Activated naive CD4-positive, alpha-beta T cell treated with anti-CD3 and anti-CD28 coated beads, Interleukin-2, amount 10 ng/mL, durations not matched to agents 7 days and 5 days (primary cell): ENCODE measurements around the gene HLA-F.

ENCODE experiments used
- CTCF ChIA-PET: fragments of 350-600 bp; sonication (Branson Sonifier 250); formaldehyde crosslinking; loops from one replicate; lab custom pipeline; 2021; ENCODE audit warnings: antibody characterized with exemption; lab: Charles Lee
- DNase-seq: peaks from one replicate; pipeline ENCODE4 v3.0.0-alpha.2; 2020
- H3K27ac Mint-ChIP-seq: one replicate; pipeline ENCODE4 v1.8.0; 2021; ENCODE audit warnings: mild to moderate bottlenecking, moderate library complexity, mixed read lengths
- H3K27me3 Mint-ChIP-seq: one replicate; pipeline ENCODE4 v1.8.0; 2021; ENCODE audit warnings: mild to moderate bottlenecking, mixed read lengths
- H3K36me3 Mint-ChIP-seq: one replicate; pipeline ENCODE4 v1.8.0; 2021; ENCODE audit warnings: mixed read lengths
- H3K4me1 Mint-ChIP-seq: one replicate; pipeline ENCODE4 v1.8.0; 2021; ENCODE audit warnings: mixed read lengths
- H3K4me3 Mint-ChIP-seq: one replicate; pipeline ENCODE4 v1.8.0; 2021; ENCODE audit warnings: mild to moderate bottlenecking, moderate library complexity, mixed read lengths
- H3K9me3 Mint-ChIP-seq: one replicate; pipeline ENCODE4 v1.8.0; 2021; ENCODE audit warnings: mixed read lengths

Gene HLA-F

DNA sequence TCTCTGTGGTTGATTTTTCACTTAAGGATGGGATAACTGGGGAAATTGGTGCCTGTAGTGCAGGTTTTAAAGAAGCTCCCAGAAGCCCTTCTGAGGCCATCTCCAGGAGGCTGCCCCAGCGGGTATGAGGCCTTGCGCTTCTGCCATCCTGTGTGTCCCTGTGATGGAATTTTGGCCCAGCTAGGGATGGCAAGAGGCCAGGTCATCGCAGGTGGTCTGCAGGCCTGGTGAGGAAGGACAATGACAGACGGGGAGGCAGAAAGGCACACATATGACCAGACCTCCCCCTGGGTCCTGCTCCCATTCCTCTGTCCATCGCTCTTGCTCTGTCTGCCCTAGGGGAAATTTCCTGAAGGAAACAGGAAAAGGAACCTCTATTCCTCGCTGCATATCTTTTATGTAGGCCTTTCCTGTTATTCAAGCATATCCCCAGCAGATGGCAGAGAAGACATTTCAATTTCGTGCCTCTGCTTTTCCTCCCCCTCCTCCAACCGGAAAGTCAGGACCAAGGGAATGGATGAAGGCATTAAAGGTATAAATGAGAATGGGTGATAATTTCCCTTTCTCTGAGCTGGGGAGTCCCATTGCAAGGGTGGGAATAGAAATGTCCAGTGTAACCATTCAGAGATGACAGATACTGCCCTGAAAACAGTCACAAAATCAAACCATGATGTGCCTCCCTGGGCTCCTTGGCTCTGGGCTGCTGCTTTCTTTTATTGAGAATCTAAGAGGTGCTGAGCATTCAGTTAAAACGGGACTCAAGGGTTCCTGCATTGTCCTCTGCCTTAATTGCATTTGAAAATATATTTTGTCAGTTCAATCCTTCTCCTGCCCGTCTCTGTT is 17.6 kb upstream of the HLA-F start:
- Mint-ChIP-seq H3K27ac (no peak overlapping the region), H3K27me3 (peaks cover 38% of the 10 kb centered on the region), H3K36me3 (no peaks in the 10 kb centered on the region), H3K4me1 (peaks cover 53% of the 10 kb centered on the region), H3K9me3 (no peaks in the 10 kb centered on the region), H3K4me3 (no peak overlapping the region)
- CTCF ChIA-PET, result interaction anchor here (0.7 to 6.8 kb wide), 15 partner anchors 11 to 262 kb away, joined by 3 to 59 read pairs (median 4); no protein-coding TSS in a partner anchor
- DNase-seq, result peak; percentile 42

DNA sequence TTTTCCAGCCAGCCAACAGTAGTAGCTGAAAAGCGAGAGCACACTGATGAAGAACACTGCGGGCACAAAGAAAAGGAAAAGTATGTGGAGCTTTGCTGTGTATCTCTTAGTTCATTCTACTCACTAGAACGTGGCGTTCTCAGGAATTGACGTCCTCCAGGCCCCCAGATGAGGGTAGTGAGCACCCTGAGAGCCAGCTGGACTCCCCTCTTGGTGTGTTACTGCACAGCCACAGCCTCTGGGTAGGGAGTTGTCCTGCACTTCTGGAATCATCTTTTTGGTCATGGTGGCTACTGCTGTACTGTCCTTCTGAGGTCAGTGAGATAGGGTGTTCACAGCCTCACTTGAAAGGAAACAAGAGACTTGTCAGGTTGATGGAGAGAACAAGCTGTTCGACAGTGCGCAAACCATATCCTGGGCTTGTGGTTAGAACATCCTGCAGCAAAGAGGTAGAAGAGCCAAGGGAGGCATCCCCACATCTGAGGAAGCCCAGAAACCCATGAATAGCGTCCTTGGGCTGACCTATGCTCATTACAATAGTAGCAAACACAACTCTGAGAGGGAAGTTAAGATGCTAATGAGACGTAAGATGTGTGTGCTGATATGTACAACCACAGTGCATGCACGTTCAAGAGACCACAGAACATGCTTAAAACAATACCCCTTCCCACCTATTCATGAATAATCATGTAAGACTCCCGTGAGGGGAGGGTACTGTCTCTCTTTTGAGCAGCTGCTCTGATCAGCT is 14.6 kb upstream of the HLA-F start:
- peak; percentile 91 for DNase-seq
- peaks cover 70% of the 10 kb centered on the region for H3K4me1 Mint-ChIP-seq
- peaks cover 21% of the 10 kb centered on the region for H3K27me3 Mint-ChIP-seq
- no peaks in the 10 kb centered on the region for H3K36me3 Mint-ChIP-seq
- H3K4me3 Mint-ChIP-seq, result peak overlapping the region; percentile 76
- peak overlapping the region; percentile 95 for H3K27ac Mint-ChIP-seq
- CTCF ChIA-PET, result interaction anchor here (0.6 to 6.8 kb wide), 17 partner anchors 8 to 257 kb away, joined by 3 to 59 read pairs (median 6); no protein-coding TSS in a partner anchor
- no peaks in the 10 kb centered on the region for H3K9me3 Mint-ChIP-seq

DNA sequence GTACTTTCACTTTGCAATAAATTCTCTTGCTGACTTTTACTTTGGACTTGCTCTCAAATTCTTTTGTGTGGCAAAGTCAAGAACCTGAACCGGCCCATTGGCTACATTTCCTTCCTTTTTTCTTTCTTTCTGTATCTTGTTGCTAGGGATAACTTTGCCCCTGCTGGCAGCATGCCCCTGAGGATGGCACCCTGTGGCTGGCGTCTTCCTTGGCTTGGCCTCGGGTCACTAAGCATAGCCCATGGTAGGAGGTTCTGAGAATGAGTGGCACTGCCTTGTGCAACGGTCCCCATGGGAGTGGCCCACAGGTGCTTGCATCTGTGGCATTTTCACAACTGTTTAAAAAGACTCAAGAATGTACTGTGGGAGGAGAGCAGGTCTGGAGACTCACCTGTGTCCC is 14.0 kb upstream of the HLA-F start:
- peak overlapping the region; percentile 95 for H3K27ac Mint-ChIP-seq
- H3K27me3 Mint-ChIP-seq, result peaks cover 18% of the 10 kb centered on the region
- H3K9me3 Mint-ChIP-seq, result no peaks in the 10 kb centered on the region
- no peak for DNase-seq
- peaks cover 70% of the 10 kb centered on the region for H3K4me1 Mint-ChIP-seq
- CTCF ChIA-PET, result interaction anchor here (0.6 to 6.8 kb wide), 14 partner anchors 10 to 256 kb away, joined by 3 to 59 read pairs (median 6); no protein-coding TSS in a partner anchor
- peak overlapping the region; percentile 76 for H3K4me3 Mint-ChIP-seq
- no peaks in the 10 kb centered on the region for H3K36me3 Mint-ChIP-seq

DNA sequence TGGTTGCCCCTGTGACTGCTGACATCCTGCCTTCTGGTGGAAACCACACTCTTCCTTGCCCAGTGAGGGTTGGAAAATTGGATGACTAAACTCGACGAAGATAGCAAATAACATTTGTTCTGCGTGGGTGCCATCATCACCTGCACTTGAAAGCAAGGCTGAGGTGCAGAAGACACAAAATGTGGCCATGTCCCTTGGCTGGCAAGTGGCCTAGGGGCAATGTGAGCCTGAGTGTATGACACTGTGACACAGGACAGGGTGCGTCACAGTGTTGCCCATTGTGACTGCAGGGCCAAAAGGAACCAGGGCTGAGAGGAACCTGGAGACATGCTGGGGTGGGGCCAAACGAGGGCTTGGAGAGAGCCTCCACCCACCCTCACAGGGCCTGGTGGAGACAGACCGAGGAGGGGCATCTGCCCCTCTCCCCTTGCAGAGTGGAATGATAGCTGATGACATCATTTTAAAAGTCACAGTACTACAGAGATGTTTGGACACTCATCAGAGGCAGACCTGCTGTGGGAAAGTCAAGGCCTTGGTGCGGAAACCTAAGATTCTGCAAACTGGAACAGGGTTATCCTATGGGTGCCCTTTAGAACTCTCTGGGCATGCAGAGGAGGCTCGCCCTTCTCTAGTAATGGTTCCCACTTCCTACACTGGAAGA is 12.8 kb upstream of the HLA-F start:
- Mint-ChIP-seq H3K4me1 (peaks cover 70% of the 10 kb centered on the region), H3K4me3 (peak overlapping the region; percentile 47), H3K27ac (peak overlapping the region; percentile 79), H3K27me3 (peaks cover 13% of the 10 kb centered on the region), H3K9me3 (peaks cover 3% of the 10 kb centered on the region), H3K36me3 (no peaks in the 10 kb centered on the region)
- no peak for DNase-seq
- CTCF ChIA-PET, result interaction anchor here (2.9 to 6.8 kb wide), 3 partner anchors 11 to 57 kb away, joined by 17 to 59 read pairs (median 21); no protein-coding TSS in a partner anchor

DNA sequence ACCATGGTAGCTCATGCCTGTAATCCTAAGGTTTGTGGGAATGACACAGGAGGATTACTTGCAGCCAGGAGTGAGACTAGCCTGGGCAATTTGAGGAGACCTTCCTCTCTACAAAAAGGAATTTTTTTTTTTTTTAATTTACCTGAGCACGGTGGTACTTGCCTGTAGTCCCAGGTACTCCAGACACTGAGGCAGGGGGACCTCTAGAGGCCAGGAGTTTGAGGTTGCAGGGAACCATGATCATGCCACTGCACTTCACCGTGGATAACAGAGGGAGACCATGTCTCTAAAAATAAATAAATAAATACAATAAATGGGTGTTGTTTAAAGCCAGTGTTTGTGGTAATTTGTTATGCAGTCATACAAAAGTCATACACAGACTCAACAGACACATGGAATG is 2.4 kb upstream of the HLA-F start:
- Mint-ChIP-seq H3K27ac (no peak overlapping the region), H3K36me3 (peaks cover 24% of the 10 kb centered on the region), H3K9me3 (no peaks in the 10 kb centered on the region), H3K4me1 (peaks cover 35% of the 10 kb centered on the region), H3K4me3 (no peak overlapping the region), H3K27me3 (peaks cover 11% of the 10 kb centered on the region)
- DNase-seq, result peak; percentile 55
- CTCF ChIA-PET, result interaction anchor here (0.6 to 2.6 kb wide), 5 partner anchors 9 to 1255 kb away, joined by 3 to 17 read pairs (median 5); no protein-coding TSS in a partner anchor

DNA sequence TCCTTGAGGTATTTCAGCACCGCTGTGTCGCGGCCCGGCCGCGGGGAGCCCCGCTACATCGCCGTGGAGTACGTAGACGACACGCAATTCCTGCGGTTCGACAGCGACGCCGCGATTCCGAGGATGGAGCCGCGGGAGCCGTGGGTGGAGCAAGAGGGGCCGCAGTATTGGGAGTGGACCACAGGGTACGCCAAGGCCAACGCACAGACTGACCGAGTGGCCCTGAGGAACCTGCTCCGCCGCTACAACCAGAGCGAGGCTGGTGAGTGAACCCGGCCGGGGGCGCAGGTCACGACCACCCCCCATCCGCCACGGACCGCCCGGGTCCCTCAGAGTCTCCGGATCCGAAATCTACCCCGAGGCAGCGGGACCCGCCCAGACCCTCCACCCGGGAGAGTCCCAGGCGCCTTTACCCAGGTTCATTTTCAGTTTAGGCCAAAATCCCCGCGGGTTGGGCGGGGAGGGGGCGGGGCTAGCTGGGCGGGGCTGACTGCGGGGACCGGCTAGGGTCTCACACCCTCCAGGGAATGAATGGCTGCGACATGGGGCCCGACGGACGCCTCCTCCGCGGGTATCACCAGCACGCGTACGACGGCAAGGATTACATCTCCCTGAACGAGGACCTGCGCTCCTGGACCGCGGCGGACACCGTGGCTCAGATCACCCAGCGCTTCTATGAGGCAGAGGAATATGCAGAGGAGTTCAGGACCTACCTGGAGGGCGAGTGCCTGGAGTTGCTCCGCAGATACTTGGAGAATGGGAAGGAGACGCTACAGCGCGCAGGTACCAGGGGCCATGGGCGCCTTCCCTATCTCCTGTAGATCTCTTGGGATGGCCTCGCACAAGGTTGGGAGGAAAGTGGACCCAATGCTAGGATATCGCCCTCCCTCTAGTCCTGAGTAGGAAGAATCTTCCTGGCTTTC is 693 bp downstream of the HLA-F start:
- Mint-ChIP-seq H3K27me3 (peaks cover 3% of the 10 kb centered on the region), H3K4me3 (peak overlapping the region; percentile 81), H3K36me3 (peaks cover 51% of the 10 kb centered on the region), H3K9me3 (no peaks in the 10 kb centered on the region), H3K27ac (peak overlapping the region; percentile 88), H3K4me1 (peaks cover 59% of the 10 kb centered on the region)
- CTCF ChIA-PET, result no interaction called here
- peak; percentile 86 for DNase-seq

DNA sequence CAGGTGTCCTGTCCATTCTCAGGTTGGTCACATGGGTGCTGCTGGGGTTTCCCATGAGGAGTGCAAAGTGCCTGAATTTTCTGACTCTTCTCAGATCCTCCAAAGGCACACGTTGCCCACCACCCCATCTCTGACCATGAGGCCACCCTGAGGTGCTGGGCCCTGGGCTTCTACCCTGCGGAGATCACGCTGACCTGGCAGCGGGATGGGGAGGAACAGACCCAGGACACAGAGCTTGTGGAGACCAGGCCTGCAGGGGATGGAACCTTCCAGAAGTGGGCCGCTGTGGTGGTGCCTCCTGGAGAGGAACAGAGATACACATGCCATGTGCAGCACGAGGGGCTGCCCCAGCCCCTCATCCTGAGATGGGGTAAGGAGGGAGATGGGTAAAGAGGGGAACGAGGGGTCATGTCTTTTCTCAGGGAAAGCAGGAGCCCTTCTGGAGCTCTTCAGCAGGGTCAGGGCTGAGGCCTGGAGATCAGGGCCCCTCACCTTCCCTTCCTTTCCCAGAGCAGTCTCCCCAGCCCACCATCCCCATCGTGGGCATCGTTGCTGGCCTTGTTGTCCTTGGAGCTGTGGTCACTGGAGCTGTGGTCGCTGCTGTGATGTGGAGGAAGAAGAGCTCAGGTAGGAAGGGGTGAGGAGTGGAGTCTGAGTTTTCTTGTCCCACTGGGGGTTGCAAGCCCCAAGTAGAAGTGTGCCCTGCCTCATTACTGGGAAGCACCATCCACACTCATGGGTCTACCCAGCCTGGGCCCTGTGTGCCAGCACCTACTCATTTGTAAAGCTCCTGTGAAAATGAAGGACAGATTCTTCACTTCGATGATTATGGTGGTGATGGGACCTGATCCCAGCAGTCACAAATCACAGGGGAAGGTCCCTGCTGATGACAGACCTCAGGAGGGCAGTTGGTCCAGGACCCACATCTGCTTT is 2.0 kb downstream of the HLA-F start:
- peaks cover 3% of the 10 kb centered on the region for H3K27me3 Mint-ChIP-seq
- peak overlapping the region; percentile 88 for H3K27ac Mint-ChIP-seq
- no peak for DNase-seq
- peak overlapping the region; percentile 81 for H3K4me3 Mint-ChIP-seq
- peaks cover 51% of the 10 kb centered on the region for H3K36me3 Mint-ChIP-seq
- H3K4me1 Mint-ChIP-seq, result peaks cover 59% of the 10 kb centered on the region
- H3K9me3 Mint-ChIP-seq, result no peaks in the 10 kb centered on the region
- CTCF ChIA-PET, result interaction anchor here (1.1 to 3.7 kb wide), 6 partner anchors 13 to 109 kb away, joined by 3 to 14 read pairs (median 6); no protein-coding TSS in a partner anchor

DNA sequence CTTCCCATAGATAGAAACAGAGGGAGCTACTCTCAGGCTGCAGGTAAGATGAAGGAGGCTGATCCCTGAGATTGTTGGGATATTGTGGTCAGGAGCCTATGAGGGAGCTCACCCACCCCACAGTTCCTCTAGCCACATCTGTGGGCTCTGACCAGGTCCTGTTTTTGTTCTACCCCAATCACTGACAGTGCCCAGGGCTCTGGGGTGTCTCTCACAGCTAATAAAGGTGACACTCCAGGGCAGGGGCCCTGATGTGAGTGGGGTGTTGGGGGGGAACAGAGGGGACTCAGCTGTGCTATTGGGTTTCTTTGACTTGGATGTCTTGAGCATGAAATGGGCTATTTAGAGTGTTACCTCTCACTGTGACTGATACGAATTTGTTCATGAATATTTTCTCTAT is 2.8 kb downstream of the HLA-F start:
- peaks cover 59% of the 10 kb centered on the region for H3K4me1 Mint-ChIP-seq
- no peaks in the 10 kb centered on the region for H3K9me3 Mint-ChIP-seq
- DNase-seq, result no peak
- CTCF ChIA-PET, result interaction anchor here (0.6 to 3.7 kb wide), 7 partner anchors 12 to 109 kb away, joined by 3 to 14 read pairs (median 5); no protein-coding TSS in a partner anchor
- H3K4me3 Mint-ChIP-seq, result peak overlapping the region; percentile 81
- H3K27ac Mint-ChIP-seq, result no peak overlapping the region
- peaks cover 3% of the 10 kb centered on the region for H3K27me3 Mint-ChIP-seq
- peaks cover 51% of the 10 kb centered on the region for H3K36me3 Mint-ChIP-seq

DNA sequence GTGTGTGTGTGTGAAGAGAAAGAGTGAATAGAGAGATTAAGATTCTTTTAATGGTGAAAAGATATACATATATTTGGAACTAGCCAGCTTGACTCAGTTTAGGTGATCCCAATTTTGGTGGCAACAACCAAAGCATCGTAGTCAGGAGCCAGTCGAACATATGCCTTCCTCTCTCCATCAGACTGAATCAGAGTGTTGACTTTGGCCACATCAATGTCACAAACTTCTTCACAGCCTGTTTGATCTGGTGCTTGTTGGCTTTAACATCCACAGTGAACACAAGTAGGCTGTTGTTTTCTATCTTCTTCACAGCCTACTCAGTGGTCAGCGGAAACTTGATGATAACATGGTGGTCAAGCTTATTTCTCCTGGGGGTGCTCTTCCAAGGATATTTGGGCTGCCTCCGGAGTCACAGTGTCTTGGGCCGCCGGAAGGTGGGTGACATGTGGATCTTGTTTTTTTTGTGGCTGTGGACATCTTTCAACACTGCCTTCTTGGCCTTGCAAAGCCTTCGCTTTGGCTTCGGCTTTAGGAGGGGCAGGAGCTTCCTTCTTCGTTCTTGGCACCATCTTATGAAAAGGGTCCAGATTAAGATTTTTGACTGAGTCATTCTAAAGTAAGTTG is 3.4 kb downstream of the HLA-F start:
- Mint-ChIP-seq H3K36me3 (peaks cover 51% of the 10 kb centered on the region), H3K27ac (no peak overlapping the region), H3K27me3 (no peaks in the 10 kb centered on the region), H3K9me3 (no peaks in the 10 kb centered on the region), H3K4me1 (peaks cover 55% of the 10 kb centered on the region), H3K4me3 (no peak overlapping the region)
- DNase-seq, result no peak
- CTCF ChIA-PET, result interaction anchor here (0.6 to 3.7 kb wide), 7 partner anchors 11 to 108 kb away, joined by 3 to 14 read pairs (median 3); no protein-coding TSS in a partner anchor

DNA sequence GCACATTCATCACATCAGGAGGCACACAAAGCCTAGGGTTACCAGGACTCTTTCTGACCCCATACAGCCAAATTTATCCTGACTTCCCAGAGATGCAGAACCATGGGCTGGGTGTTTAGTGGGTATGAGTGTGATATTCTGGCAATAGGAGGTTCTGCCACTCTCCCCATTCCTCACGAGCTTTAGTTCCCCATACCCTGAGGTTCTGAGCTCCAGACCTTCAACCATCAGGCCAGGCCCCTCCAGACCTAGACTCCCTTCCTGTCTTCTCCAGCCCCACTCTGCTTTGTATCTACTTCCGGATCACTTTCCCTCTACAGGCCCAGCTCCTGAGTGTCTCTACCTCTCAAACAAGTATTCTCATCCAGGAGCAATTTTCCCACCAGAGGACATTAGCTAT is 4.4 kb downstream of the HLA-F start:
- DNase-seq, result no peak
- CTCF ChIA-PET, result interaction anchor here (1.1 to 3.7 kb wide), 5 partner anchors 10 to 107 kb away, joined by 3 to 14 read pairs (median 3); no protein-coding TSS in a partner anchor
- no peak overlapping the region for H3K4me3 Mint-ChIP-seq
- H3K4me1 Mint-ChIP-seq, result peaks cover 47% of the 10 kb centered on the region
- no peaks in the 10 kb centered on the region for H3K27me3 Mint-ChIP-seq
- H3K36me3 Mint-ChIP-seq, result peaks cover 51% of the 10 kb centered on the region
- H3K9me3 Mint-ChIP-seq, result no peaks in the 10 kb centered on the region
- no peak overlapping the region for H3K27ac Mint-ChIP-seq

DNA sequence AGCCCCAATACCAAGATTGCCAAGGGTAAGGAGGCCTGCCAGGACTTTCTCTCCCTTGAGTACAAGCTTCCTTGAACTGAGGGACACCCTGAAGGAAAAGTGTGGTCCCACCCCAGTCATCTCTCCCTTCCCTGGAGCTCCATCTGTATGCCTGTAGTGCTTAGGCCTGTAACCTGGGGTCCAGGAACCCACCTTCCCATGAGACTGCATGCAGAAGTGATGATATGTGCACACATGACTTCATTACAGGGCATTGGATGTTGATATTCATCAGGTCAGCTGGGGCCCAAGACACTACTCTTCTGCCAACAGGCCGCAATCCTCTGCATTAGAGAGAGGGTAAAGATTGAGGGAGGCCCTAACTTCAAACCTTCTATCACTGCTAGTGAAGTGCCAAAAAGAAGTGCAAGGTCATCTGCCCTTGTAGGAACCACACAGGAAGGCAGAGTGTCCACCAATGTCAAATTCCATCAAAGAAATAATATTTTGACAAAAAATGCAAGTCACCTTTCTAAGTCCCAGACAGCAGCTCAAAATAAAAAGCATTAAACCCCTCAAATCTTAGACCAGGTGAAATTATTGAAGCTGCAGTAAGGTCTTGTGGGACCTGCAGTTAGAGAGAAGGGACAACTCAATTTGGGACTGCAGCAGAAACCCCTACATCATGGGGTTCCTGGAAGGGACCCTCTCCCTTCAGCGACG is 5.1 kb downstream of the HLA-F start:
- CTCF ChIA-PET, result interaction anchor here (1.1 to 3.7 kb wide), 5 partner anchors 10 to 106 kb away, joined by 3 to 14 read pairs (median 3); no protein-coding TSS in a partner anchor
- Mint-ChIP-seq H3K9me3 (no peaks in the 10 kb centered on the region), H3K4me1 (peaks cover 42% of the 10 kb centered on the region), H3K27ac (peak overlapping the region; percentile 37), H3K27me3 (no peaks in the 10 kb centered on the region), H3K36me3 (peaks cover 49% of the 10 kb centered on the region), H3K4me3 (no peak overlapping the region)
- no peak for DNase-seq
